SKM-1 treated with dmso at 0.1 percent for 144 hours (cell line): Measurements from ENCODE around the gene SULT1A1.

Experiments
- DNase-seq: peaks from one replicate; lab custom pipeline; 2025; ENCODE audit not compliant: unreplicated experiment; lab: John Stamatoyannopoulos, UW

The SULT1A1 gene

DNA sequence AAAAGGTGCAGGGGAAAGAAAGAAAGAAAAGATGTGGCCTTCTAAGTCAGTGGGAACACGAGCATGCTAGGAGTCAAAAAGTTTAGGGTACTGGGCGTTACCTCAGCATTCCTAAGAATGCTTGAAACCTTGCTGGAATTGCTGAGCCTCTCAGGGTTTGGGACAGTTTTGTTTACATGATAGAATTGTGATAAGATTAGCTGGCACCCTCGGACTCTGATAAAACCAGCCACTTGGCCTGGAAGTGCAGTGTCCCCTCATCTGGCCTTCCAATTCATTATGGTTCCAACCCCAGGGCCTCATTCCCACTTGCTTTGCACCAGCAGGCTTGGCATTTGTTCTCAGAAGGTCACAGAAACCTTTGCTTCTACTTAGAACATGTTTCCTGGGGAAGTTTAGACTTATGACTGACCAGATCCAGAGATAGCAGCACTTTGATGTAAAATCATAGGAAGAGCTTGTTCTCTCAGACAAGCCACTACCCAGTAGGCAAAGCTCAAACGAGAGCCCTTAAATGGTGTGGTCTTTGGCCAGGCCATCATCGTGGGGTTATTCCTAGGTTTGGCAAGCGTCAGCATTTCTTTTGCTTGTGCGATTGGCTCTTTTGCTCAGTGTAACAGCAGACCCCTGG, 48.2 kb downstream of the SULT1A1 start:
- no peak for DNase-seq

DNA sequence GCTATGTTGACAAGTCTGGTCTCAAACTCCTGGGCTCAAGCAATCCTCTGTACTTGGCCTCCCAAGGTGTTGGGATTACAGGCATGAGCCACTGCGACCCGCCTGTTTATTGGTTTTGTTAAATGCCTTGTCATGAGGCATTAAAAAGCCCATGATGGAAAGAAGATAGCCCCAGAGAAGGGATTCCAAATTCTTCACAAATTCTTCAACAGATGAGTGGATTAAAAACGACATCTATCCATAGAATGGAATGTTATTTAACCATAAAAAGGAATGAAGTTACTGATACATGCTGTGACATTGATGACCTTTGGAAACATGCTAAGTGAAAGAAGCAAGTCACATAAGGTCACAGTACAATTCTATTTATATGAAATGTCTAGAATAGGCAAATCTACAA, 51.4 kb downstream of the SULT1A1 start:
- no peak for DNase-seq

DNA sequence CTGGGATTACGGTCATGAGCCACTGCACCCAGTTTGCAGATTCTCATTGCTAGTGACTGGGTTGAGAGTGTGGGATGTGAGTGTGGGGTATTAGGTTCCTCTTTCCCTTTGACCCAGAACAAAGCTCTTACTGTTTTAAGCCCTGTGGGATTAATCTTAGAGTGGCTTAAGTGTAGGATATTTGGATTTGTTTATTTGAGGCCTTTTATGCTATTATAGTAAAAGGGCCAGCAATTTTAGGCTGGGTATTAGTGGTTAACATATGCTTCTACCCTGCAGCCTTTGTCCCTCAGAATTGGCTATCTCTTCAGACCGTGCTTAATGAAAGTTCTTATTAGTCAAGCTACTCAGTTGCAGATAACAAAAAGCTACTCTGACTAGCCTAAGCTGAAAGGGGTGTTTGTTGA, 52.9 kb downstream of the SULT1A1 start:
- no peak for DNase-seq

DNA sequence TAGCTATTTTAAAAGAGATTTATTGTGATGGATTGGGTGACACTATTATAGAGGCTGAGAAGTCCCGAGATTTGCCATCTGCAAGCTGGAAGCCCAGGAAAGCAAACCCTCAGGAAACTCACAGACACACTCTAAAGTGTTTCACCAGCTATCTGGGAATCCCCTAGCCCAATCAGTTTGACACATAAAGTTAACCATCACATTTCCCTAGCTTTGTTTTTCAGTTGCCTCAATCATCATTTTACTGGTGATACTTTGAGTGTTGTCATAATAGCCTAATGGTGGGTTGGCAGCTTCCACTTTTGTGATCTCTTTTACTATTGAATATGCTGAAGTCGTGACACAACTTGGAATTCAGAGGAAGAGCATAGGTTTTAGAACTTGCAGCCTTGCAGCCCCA, 54.3 kb downstream of the SULT1A1 start:
- no peak for DNase-seq
